ENCODE data around the gene PTK6. TPM values are rescaled to one million over a fixed set of nuclear protein-coding genes. Genes with fewer than 3 reads are reported as not detected.

PTK6 gene
- total RNA-seq, 4 donors from 2014 or later: 0.38 to 0.68 (median 0.66) TPM; not detected in 1

DNA sequence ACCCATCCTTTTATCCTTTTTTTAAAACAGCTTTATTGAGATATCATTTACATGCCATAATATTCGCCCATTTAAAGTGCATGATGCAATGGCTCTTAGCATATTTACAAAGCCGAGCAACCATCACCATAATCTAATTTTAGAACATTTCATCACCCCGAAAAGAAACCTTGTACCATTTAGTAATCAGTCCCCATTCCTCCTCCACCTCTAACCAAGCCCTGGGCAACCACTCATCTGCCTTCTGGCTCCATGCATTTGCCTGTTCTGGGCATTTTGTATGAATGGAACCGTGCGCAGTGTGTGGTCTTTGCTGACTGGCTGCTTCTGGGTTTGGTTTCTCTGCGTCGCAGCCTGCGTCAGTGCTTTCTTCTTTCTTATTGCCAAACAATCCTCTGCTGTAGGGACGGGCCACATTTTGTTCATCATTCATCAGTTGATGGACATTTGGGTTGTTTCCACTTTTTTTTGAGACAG, 28.1 kb downstream of the PTK6 start:
- TF ChIP-seq, protein P1, sequence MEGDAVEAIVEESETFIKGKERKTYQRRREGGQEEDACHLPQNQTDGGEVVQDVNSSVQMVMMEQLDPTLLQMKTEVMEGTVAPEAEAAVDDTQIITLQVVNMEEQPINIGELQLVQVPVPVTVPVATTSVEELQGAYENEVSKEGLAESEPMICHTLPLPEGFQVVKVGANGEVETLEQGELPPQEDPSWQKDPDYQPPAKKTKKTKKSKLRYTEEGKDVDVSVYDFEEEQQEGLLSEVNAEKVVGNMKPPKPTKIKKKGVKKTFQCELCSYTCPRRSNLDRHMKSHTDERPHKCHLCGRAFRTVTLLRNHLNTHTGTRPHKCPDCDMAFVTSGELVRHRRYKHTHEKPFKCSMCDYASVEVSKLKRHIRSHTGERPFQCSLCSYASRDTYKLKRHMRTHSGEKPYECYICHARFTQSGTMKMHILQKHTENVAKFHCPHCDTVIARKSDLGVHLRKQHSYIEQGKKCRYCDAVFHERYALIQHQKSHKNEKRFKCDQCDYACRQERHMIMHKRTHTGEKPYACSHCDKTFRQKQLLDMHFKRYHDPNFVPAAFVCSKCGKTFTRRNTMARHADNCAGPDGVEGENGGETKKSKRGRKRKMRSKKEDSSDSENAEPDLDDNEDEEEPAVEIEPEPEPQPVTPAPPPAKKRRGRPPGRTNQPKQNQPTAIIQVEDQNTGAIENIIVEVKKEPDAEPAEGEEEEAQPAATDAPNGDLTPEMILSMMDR (IDR thresholded peaks at IDR 0.05; ENCODE audit: low read depth): no peak

- TF ChIP-seq, protein P1 (IDR thresholded peaks at IDR 0.05; ENCODE audit: low read depth): no peak
Observed at GRCh38 chr20:63508072-63508768, 29.0 kb downstream of the PTK6 start.

GRCh38 chr20:63507083-63507743, 30.0 kb downstream of the PTK6 start:
- TF ChIP-seq, protein P1 (IDR thresholded peaks at IDR 0.05; ENCODE audit: low read depth): no peak

DNA sequence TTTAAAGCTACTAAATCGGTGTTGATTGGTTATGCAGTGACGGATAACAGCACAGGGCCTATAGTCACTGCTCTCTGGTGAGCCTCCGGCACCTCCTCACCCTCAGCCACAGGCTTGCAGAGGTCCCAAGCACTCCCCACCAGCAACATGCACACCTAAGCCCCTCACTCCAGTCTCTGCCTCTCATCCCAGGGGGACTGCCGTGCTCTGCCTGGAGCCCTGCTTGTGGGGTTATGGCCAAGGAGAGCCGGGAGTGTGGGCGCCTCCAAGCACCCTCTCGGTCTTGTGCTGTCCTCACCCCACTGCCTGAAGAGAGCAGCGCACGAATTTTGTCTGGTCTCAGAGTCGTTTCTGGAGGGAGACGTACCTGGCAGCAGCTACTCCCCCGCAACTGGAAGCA, 31.5 kb downstream of the PTK6 start:
- TF ChIP-seq, protein P1 (IDR thresholded peaks at IDR 0.05; ENCODE audit: low read depth): no peak

GRCh38 chr20:63505281-63505680, 31.9 kb downstream of the PTK6 start:
- TF ChIP-seq, protein P1 (IDR thresholded peaks at IDR 0.05; ENCODE audit: low read depth): no peak

DNA sequence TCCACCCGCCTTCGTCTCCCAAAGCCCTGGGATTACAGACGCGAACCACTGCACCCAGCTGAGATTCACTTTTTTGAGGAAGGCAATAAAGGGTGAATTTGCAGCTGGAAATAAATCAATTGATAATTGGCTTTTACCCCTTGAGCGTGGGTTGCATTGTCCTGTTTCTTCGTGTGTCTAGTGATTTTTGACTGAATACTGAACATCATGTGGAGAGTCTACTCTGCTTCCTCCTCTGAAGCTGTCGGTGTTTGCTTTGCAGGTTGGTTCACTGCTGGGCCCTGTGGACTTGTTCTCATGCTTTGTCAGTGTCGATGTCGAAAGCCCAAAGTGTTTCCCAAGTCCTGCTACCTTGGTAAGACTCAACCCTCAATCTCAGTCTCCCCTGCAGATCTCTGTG, 32.5 kb downstream of the PTK6 start:
- TF ChIP-seq, protein P1 (IDR thresholded peaks at IDR 0.05; ENCODE audit: low read depth): no peak

DNA sequence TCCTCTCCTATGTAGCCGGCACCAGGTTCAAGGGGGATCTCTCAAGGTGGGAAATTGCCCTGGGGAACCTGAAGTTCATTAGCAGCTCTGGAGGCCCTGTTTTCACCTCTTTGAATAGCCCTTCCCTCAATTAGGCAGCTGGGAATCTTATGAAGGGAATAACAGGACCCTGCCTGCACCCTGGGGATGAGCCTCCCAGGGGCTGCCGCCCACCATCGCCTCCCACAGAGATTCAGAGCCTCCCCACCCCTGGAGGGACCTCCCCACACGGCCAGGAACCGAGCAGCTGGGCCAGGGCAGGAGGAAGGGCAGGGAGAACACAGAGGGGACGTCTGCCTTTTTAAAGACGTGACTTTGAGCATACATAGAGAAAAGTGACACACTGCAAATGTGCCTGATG, 33.7 kb downstream of the PTK6 start:
- TF ChIP-seq, protein P1 (IDR thresholded peaks at IDR 0.05; ENCODE audit: low read depth): no peak

Data from subcutaneous adipose tissue (tissue), 4 donors.